ENCODE measurements around the gene ULK2. TPM values are rescaled to one million over a fixed set of nuclear protein-coding genes. Genes with fewer than 3 reads are reported as not detected.

ULK2 gene
- total RNA-seq, 4 donors from 2014 or later, result 31.6 to 54.8 (median 45.9) TPM

DNA sequence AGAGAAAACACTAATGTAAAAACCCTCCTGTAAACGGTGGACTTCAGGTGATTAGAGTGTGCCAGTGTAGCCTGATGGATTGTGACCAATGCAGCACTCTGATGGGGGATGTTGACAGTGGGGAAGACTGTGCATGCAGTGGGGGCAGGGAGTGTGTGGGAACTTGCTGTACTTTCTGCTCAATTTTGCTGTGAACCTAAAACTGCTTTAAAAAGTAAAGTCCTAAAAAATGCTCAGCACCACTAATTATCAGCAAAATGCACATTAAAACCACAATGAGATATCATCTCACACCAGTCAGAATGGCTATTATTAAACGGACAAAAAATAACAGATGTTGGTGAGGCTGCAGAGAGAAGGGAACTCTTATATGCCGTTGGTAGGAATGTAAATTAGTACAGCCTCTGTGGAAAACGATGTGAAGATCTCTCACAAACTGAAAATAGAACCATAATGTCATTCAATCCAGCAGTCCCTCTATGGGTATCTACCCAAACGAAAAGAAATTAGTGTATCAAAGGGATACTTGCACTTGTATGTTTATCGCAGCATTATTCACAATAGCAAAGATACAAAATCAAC is 9.7 kb upstream of the ULK2 start:
- Histone ChIP-seq H3K27ac (no peak overlapping the region), H3K27me3 (no peaks in the 10 kb centered on the region), H3K4me3 (no peak overlapping the region), H3K9me3 (no peaks in the 10 kb centered on the region), H3K4me1 (no peaks in the 10 kb centered on the region), H3K36me3 (no peaks in the 10 kb centered on the region)
- TF ChIP-seq POLR2A (IDR thresholded peaks at IDR 0.05), result no peak
- TF ChIP-seq, protein P1, sequence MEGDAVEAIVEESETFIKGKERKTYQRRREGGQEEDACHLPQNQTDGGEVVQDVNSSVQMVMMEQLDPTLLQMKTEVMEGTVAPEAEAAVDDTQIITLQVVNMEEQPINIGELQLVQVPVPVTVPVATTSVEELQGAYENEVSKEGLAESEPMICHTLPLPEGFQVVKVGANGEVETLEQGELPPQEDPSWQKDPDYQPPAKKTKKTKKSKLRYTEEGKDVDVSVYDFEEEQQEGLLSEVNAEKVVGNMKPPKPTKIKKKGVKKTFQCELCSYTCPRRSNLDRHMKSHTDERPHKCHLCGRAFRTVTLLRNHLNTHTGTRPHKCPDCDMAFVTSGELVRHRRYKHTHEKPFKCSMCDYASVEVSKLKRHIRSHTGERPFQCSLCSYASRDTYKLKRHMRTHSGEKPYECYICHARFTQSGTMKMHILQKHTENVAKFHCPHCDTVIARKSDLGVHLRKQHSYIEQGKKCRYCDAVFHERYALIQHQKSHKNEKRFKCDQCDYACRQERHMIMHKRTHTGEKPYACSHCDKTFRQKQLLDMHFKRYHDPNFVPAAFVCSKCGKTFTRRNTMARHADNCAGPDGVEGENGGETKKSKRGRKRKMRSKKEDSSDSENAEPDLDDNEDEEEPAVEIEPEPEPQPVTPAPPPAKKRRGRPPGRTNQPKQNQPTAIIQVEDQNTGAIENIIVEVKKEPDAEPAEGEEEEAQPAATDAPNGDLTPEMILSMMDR (IDR thresholded peaks at IDR 0.05), result no peak
- no peak for TF ChIP-seq EP300 (IDR thresholded peaks at IDR 0.05)
- 39 to 46% methylated on average over 6 of the region's 6 CpGs for WGBS, 2 donors
- no peak for DNase-seq (ENCODE audit: low spot score in 2 of 2)

DNA sequence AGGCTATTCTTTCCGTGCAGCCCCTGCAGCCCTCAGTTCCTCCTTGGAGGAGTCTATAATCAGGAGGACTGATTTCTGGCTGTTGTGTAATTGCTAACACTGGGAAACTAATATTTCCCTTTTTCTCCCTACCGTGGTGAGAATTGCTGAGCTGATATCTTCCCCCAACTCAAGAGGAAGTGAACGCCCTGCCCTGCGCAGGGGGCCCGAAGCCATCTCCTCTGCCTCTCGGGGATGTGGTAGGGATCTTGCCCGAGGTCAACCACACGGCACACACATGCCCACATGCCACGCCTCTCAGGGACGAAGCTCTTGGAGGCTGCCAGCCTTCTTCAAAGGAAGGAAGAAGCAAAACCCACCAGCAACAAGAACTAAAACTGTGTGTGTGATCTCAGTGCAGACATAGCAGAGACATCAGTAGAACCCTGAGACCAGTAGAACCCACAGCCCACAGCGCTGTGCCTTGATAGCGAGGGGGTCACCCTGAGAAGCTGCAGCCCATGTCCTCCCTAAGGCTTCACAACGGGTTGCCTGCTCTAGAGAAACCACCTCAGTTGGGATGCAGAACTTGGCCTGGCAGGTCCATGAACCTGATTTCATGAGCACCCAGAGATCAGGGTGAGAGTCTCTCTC is 8.9 kb upstream of the ULK2 start:
- WGBS, 2 donors, result 76% methylated on average over 13 of the region's 13 CpGs
- Histone ChIP-seq H3K27me3 (no peaks in the 10 kb centered on the region), H3K9me3 (no peaks in the 10 kb centered on the region), H3K27ac (no peak overlapping the region), H3K36me3 (no peaks in the 10 kb centered on the region), H3K4me3 (no peak overlapping the region), H3K4me1 (no peaks in the 10 kb centered on the region)
- TF ChIP-seq EP300 (IDR thresholded peaks at IDR 0.05), result peak in 1 of 2 donors; percentile 70
- TF ChIP-seq, protein P1 (IDR thresholded peaks at IDR 0.05), result no peak
- DNase-seq (ENCODE audit: low spot score in 2 of 2), result peak in 1 of 2 donors; percentile 37

DNA sequence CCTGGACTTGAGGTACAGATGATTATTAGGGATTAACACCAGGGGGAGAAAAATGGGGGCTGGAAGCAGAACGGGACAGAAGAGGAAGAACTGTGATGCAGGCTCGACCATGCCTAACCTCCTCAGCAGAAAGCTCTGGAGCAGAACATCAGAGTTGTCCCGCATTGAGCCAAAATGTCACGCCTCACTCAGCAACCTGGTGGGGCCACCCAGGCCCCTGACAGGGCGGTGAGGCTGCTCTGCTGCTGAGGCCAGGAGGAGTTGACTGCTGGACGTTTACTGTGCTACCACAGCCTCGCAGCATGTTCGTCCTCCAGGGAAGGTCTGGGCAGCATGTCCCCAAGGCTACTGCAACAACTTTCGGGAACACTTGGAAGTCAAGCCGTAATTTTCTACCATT is 6.5 kb upstream of the ULK2 start:
- no peak overlapping the region for H3K27ac ChIP-seq
- no peaks in the 10 kb centered on the region for H3K27me3 ChIP-seq
- TF ChIP-seq POLR2A (IDR thresholded peaks at IDR 0.05) (no peak), EP300 (IDR thresholded peaks at IDR 0.05) (no peak)
- TF ChIP-seq, protein P1 (IDR thresholded peaks at IDR 0.05), result no peak

DNA sequence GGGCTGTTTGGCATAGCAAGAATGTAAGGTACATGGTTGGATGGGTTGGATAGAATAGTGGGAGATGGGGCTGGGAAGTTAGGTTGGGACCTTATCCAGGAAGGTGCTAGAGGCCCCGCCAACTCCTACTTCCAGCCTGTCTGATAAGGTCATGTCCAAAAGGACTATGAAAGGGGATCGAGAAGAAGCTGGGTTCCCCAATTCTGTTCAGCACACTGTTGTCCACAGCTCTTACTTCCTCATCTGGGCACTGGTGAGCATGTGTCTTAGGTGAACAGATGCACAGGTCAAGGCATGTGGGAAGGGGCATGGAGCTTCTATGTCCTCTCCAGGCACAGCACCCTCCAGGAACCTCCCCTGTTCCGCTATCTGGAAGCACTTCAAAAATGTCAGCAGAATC is 5.6 kb upstream of the ULK2 start:
- Histone ChIP-seq H3K27ac (no peak overlapping the region), H3K4me1 (peaks cover 0 to under 1% (median 0%) of the 10 kb centered on the region in 4 donors), H3K4me3 (no peak overlapping the region), H3K27me3 (no peaks in the 10 kb centered on the region), H3K9me3 (no peaks in the 10 kb centered on the region), H3K36me3 (no peaks in the 10 kb centered on the region)
- WGBS, 2 donors, result 80 to 91% methylated on average over 3 of the region's 3 CpGs
- TF ChIP-seq EP300 (IDR thresholded peaks at IDR 0.05) (no peak), POLR2A (IDR thresholded peaks at IDR 0.05) (no peak)
- TF ChIP-seq, protein P1 (IDR thresholded peaks at IDR 0.05), result no peak
- DNase-seq (ENCODE audit: low spot score in 2 of 2), result no peak

More for the DNA sequence above, 6.5 kb upstream of the ULK2 start:
- no peaks in the 10 kb centered on the region for H3K4me1 ChIP-seq
- no peaks in the 10 kb centered on the region for H3K9me3 ChIP-seq
- H3K4me3 ChIP-seq, result no peak overlapping the region
- no peak for DNase-seq (ENCODE audit: low spot score in 2 of 2)
- no peaks in the 10 kb centered on the region for H3K36me3 ChIP-seq
- WGBS, 2 donors, result 81 to 82% methylated on average over 9 to 10 of the region's 10 CpGs

DNA sequence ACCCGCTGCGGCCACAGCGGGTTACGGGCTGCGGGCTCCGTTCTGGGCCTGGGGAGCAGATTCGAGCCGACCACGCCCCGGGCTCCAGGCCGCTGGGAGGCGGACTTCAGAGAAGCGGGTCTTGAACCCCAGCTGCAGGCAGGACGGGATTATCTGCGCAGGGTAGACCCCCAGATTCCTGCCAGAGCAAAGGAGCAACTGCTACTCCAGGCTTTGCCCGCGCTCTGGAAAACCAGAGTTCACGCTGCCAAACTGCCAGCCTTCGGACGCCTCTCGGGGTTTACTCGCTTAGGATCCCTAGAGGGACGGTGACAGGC is 301 bp upstream of the ULK2 start:
- TF ChIP-seq EP300 (IDR thresholded peaks at IDR 0.05) (no peak), POLR2A (IDR thresholded peaks at IDR 0.05) (no peak)
- TF ChIP-seq, protein P1 (IDR thresholded peaks at IDR 0.05), result peak in 1 of 5 experiments; percentile 25
- Histone ChIP-seq H3K4me3 (peak overlapping the region; percentile 45 to 97 (median 90)), H3K27ac (peak overlapping the region; percentile 82 to 95 (median 88)), H3K4me1 (peaks cover 0 to 26% (median 0%) of the 10 kb centered on the region in 4 donors), H3K36me3 (peaks cover 0 to 7% (median 0%) of the 10 kb centered on the region in 3 donors), H3K27me3 (no peaks in the 10 kb centered on the region), H3K9me3 (no peaks in the 10 kb centered on the region)
- no peak for DNase-seq (ENCODE audit: low spot score in 2 of 2)
- WGBS, 2 donors, result 56 to 71% methylated on average over 7 to 8 of the region's 23 CpGs
